Left ventricle myocardium inferior (tissue), 1 donor: ENCODE results near the gene PLCB1. TPM values are rescaled to one million over a fixed set of nuclear protein-coding genes. Genes with fewer than 3 reads are reported as not detected.

Source experiments
- DNase-seq: peaks from one replicate; pipeline ENCODE4 v3.0.0-alpha.2; 2020
- H3K27ac ChIP-seq: fragments of 200-600 bp; replicated peaks from 2 replicates; pipeline ENCODE4 v1.8.0; 2021
- H3K27me3 ChIP-seq: fragments of 200-600 bp; 2 replicates; pipeline ENCODE4 v1.8.0; 2021; ENCODE audit warnings: low read depth
- H3K36me3 ChIP-seq: fragments of 200-600 bp; 2 replicates; pipeline ENCODE4 v1.8.0; 2021
- H3K4me1 ChIP-seq: fragments of 200-600 bp; 2 replicates; pipeline ENCODE4 v1.8.0; 2021
- H3K4me3 ChIP-seq: fragments of 200-600 bp; 2 replicates; pipeline ENCODE4 v1.8.0; 2021; ENCODE audit warnings: mild to moderate bottlenecking, moderate library complexity
- H3K9me3 ChIP-seq: fragments of 200-600 bp; replicated peaks from 2 replicates; pipeline ENCODE4 v1.8.0; 2021
- intact Hi-C: fragments of 100-400 bp; cut with micrococcal nuclease; formaldehyde crosslinking; loops from one replicate; pipeline ENCODE4 v1.11.0; 2022
- total RNA-seq: library from RNA; stranded (reverse); fragmentation: NEBNext Ultra II Directional; extraction: Animal tissue kit (Norgen Biotek cat#: 25700); gene quantifications from one replicate; pipeline ENCODE4 v1.2.1, GENCODE V29; 2021
- TF ChIP-seq, protein P1 (sequence below): fragments of 200-600 bp; IDR thresholded peaks from 2 replicates; pipeline ENCODE4 v1.8.0; 2021; ENCODE audit warnings: antibody characterized with exemption, mild to moderate bottlenecking, borderline replicate concordance
- donor health status: DM: no; HTN: yes; CAD: no; lungs with severe emphysema.

PLCB1 gene
- total RNA-seq, 1 donor from 2014 or later, result 6.0 TPM

DNA sequence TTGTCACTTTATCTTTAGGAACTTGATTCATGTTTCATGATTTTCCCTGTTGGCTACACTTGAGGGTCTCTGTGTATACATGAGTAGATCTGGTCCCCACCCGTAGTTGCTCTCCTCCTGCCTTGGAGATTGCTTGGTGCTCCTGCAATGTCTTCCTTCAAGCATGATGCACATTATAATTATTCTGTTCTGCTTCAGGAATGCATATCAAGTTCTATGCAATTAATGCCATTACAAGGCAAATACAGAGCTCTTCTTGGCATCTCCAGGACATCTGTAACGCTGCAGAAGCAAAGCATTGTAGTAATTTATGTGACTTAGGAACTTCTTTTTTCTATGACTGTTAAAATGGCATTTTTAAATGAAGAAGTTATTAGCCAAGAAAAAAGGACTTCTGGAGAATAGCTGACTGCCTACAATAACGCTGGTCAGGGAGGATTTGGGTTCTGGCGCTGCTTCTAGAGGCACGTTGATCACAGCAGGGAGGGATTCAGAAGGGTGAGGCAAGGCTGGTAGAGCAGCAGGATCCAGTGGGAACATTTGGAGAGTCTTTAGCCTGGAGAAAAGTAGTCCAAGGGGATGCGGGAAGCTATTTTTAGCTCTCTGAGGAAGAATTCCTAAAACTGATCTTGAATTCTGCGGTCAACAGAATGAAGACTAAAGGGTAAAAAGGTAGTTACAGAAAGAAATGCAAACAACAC lies 203.6 kb downstream of the PLCB1 start:
- DNase-seq, result no peak
- Histone ChIP-seq H3K27me3 (no peaks in the 10 kb centered on the region), H3K4me3 (no peak overlapping the region), H3K4me1 (no peaks in the 10 kb centered on the region), H3K36me3 (no peaks in the 10 kb centered on the region), H3K9me3 (no peaks in the 10 kb centered on the region), H3K27ac (no peak overlapping the region)
- TF ChIP-seq, protein P1, sequence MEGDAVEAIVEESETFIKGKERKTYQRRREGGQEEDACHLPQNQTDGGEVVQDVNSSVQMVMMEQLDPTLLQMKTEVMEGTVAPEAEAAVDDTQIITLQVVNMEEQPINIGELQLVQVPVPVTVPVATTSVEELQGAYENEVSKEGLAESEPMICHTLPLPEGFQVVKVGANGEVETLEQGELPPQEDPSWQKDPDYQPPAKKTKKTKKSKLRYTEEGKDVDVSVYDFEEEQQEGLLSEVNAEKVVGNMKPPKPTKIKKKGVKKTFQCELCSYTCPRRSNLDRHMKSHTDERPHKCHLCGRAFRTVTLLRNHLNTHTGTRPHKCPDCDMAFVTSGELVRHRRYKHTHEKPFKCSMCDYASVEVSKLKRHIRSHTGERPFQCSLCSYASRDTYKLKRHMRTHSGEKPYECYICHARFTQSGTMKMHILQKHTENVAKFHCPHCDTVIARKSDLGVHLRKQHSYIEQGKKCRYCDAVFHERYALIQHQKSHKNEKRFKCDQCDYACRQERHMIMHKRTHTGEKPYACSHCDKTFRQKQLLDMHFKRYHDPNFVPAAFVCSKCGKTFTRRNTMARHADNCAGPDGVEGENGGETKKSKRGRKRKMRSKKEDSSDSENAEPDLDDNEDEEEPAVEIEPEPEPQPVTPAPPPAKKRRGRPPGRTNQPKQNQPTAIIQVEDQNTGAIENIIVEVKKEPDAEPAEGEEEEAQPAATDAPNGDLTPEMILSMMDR, result no peak
- intact Hi-C loops, result no loop called here

DNA sequence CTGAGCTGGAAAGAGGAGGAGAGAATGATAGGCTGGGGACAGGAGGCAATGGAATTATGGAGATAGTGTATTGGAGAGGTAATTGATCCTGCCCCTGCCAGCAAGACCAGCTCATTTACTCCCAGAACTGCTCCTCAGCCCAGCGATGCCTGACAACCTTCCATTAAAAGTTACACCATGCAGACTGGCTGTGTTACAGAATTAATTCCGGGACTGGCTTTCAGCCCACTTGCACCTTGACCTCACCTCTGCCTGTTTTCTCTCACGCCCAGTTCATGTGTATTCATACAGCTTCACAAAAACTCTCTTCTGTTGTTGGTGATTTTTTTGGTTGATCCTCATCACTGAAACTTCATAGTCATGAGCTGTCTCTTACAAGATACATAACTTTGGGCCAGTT lies 207.3 kb downstream of the PLCB1 start:
- TF ChIP-seq, protein P1, result no peak
- H3K9me3 ChIP-seq, result no peaks in the 10 kb centered on the region
- no peaks in the 10 kb centered on the region for H3K4me1 ChIP-seq
- H3K27me3 ChIP-seq, result no peaks in the 10 kb centered on the region
- no peak for DNase-seq
- H3K27ac ChIP-seq, result no peak overlapping the region
- H3K4me3 ChIP-seq, result no peak overlapping the region
- intact Hi-C loops, result no loop called here
- no peaks in the 10 kb centered on the region for H3K36me3 ChIP-seq

DNA sequence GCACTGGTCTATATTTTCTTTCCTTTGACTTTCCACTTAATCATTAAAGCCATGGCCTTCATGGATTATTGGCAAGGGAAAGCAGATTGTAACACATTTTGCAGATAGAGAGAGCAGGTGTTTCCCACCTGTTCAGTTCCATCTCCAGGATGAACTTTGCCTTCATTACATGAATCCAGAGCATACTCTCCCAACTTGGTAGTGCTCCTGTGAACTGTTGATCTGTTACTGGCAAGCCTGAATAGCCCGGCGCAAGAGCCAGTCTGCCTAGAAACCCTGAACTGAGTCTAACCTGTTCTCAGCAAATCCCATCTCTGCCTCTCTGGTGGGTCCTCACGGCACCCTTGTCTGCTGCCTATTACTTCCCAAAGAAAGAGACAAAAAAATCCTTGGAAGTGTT lies 210.3 kb downstream of the PLCB1 start:
- Histone ChIP-seq H3K36me3 (no peaks in the 10 kb centered on the region), H3K27ac (no peak overlapping the region), H3K4me1 (peaks cover 24% of the 10 kb centered on the region), H3K9me3 (no peaks in the 10 kb centered on the region), H3K27me3 (no peaks in the 10 kb centered on the region), H3K4me3 (no peak overlapping the region)
- no peak for DNase-seq
- TF ChIP-seq, protein P1, result no peak
- intact Hi-C loops, result no loop called here

DNA sequence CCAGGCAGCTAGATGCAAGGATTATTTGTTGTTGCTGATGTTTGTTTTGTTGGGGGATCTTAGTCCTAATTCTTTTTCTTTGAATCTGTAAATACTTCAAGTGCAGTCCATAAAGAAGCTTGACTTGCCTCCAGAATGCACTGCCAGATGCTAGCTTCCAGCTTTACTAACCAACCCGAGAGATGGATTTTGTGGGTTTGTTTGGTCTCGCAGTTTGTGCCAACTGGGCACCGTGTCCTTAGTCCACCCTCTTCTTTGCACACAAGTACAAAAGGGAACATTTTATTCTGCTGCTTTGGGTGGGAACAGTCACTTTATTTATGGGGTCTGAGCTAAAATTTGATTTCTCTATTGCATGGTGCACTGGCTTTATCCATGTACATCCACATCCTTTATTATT lies 212.0 kb downstream of the PLCB1 start:
- Histone ChIP-seq H3K27ac (no peak overlapping the region), H3K4me1 (peaks cover 37% of the 10 kb centered on the region), H3K36me3 (no peaks in the 10 kb centered on the region), H3K9me3 (no peaks in the 10 kb centered on the region), H3K27me3 (no peaks in the 10 kb centered on the region), H3K4me3 (no peak overlapping the region)
- DNase-seq, result no peak
- intact Hi-C loops, result no loop called here
- TF ChIP-seq, protein P1, result no peak

DNA sequence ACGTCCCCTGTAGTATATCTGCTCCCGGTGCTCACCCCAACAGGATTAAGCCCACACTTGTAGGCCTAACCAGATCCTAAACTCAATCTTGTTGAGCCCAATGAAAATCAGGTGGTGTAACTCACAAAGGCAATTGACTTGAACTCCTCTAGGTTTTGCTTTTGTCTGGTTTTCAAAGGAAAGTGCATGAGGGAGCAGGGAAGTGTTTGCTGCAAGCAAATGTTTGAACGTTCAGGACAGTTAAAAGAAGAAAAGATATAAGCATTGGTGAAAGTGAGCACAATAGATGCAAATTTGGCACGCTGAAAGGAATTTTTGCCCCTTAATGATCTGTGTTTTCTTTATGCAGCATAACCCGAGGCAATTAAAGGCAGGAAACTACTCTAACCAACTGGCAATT lies 212.6 kb downstream of the PLCB1 start:
- intact Hi-C loops, result no loop called here
- no peak for DNase-seq
- H3K4me1 ChIP-seq, result peaks cover 37% of the 10 kb centered on the region

More for the DNA sequence above, 212.6 kb downstream of the PLCB1 start:
- TF ChIP-seq, protein P1, result no peak
- H3K27ac ChIP-seq, result no peak overlapping the region
- no peaks in the 10 kb centered on the region for H3K9me3 ChIP-seq
- no peaks in the 10 kb centered on the region for H3K27me3 ChIP-seq
- H3K36me3 ChIP-seq, result no peaks in the 10 kb centered on the region
- H3K4me3 ChIP-seq, result no peak overlapping the region
